ENCODE data around the gene CDK17.
"Not testable (repeated sequence)": the region's sequence is repeated elsewhere in the genome, so short reads cannot be mapped to it uniquely, and the experiment has no call there.

Gene CDK17

DNA sequence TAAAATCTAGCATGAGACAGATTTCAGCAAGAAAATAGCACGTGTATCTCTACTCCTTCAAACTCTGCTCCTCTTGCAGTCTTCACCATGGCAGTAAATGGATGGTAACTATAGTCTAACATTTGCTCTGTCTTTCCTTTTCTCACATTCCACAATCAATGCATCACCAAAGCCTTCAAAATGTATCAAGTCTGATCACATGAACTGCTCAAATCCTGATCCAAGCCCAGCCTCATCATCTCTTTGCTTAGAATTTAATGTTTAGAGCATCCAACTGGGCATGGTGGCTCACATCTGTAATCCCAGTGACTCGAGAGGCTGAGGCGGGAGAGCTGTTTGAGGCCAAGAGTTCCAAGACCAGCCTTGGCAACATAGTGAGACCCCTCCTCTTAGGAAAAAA is 45.9 kb downstream of the CDK17 start:
- peaks cover 5% of the 10 kb centered on the region for H3K4me1 ChIP-seq (ENCODE audit: insufficient read depth, low read length)
- H3K27me3 ChIP-seq (ENCODE audit: insufficient read depth, low read length) = no peaks in the 10 kb centered on the region
- no peak overlapping the region for H2AFZ ChIP-seq (ENCODE audit: low read depth, low read length)
- H3K9me3 ChIP-seq (ENCODE audit: low read length) = no peaks in the 10 kb centered on the region
- no peak overlapping the region for H3K4me3 ChIP-seq (ENCODE audit: low read length)
- H3K36me3 ChIP-seq (ENCODE audit: insufficient read depth, low read length) = no peaks in the 10 kb centered on the region

DNA sequence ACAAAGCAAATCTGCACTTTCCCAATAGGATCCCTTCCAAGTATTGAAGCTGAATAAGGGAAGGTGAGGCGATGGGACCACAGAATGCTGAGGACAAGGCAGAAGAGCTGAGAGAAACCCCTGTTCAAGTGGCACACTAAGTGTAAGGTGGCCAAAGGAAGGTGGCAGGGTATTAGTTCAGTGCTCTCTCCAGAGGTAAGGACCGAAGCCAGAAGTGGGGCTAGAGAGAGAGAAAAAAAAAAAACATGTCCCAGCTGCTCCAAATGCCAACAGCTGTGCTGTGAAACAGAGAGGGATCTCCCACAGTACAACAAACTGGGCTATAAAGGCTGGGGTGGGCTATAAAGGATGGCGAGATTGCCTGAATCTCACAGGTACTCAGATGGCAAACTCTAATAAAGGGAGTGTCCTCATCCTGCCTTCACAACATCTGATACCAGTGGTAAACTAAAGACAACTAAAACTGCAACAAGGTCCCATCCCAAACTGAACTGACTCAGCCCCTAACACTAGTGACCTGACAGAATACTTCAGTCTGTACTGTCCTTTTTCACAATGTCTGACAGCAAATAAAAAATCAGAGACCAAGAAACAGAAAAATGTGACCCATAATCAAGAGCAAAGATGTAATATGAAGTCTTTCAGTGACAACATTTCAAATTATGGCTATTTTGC is 47.9 kb downstream of the CDK17 start:
- H3K36me3 ChIP-seq (ENCODE audit: insufficient read depth, low read length) = no peaks in the 10 kb centered on the region
- H3K4me1 ChIP-seq (ENCODE audit: insufficient read depth, low read length) = peaks cover 5% of the 10 kb centered on the region
- no peaks in the 10 kb centered on the region for H3K9me3 ChIP-seq (ENCODE audit: low read length)
- no peak overlapping the region for H3K4me3 ChIP-seq (ENCODE audit: low read length)
- no peaks in the 10 kb centered on the region for H3K27me3 ChIP-seq (ENCODE audit: insufficient read depth, low read length)
- H2AFZ ChIP-seq (ENCODE audit: low read depth, low read length) = no peak overlapping the region

DNA sequence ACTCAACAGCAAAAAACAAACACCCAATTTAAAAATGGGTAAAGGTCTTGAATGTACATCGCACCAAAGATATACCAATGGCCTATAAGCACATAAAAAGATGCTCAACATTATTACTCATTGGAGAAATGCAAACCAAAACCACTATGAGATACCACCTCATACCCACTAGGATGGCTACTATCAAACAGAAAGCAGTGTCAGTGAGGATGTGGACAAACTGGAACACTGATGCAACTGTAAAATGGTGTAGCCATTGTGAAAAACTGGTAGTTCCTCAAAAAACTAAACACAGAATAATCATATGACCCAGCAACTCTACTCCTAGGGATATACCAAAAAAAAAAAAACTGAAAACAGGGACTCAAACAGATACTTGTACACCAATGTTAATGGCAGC is 49.3 kb downstream of the CDK17 start:
- no peaks in the 10 kb centered on the region for H3K9me3 ChIP-seq (ENCODE audit: low read length)
- no peaks in the 10 kb centered on the region for H3K36me3 ChIP-seq (ENCODE audit: insufficient read depth, low read length)
- H3K27me3 ChIP-seq (ENCODE audit: insufficient read depth, low read length) = no peaks in the 10 kb centered on the region
- H2AFZ ChIP-seq (ENCODE audit: low read depth, low read length) = no peak overlapping the region
- peaks cover 5% of the 10 kb centered on the region for H3K4me1 ChIP-seq (ENCODE audit: insufficient read depth, low read length)
- H3K4me3 ChIP-seq (ENCODE audit: low read length) = no peak overlapping the region

DNA sequence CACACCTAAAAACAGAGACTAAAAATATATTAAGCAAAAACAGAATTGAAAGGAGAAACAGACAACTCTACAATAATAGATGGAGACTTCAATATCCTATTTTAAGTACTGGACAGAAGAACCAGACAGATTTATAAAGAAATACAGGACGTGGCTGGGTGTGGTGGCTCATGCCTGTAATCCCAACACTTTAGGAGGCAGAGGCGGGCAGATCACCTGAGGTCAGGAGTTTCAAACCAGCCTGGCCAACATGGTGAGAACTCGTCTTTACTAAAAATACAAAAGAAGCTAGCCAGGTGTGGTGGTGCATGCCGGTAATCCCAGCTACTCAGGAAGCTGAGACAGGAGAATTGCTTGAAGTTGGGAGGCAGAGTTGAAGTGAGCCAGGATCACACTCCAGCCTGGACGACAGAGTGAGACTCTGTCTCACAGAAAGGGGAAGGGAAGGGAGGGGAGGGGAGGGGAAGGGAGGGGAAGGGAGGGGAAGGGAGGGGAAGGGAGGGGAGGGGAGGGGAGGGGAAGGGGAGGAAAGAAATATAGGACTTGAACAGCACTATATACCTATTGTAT is 53.0 kb downstream of the CDK17 start:
- Histone ChIP-seq H3K4me1 (ENCODE audit: insufficient read depth, low read length) (no peaks in the 10 kb centered on the region), H3K9me3 (ENCODE audit: low read length) (peaks cover 7% of the 10 kb centered on the region), H3K4me3 (ENCODE audit: low read length) (no peak overlapping the region), H3K36me3 (ENCODE audit: insufficient read depth, low read length) (no peaks in the 10 kb centered on the region), H2AFZ (ENCODE audit: low read depth, low read length) (no peak overlapping the region), H3K27me3 (ENCODE audit: insufficient read depth, low read length) (no peaks in the 10 kb centered on the region)

DNA sequence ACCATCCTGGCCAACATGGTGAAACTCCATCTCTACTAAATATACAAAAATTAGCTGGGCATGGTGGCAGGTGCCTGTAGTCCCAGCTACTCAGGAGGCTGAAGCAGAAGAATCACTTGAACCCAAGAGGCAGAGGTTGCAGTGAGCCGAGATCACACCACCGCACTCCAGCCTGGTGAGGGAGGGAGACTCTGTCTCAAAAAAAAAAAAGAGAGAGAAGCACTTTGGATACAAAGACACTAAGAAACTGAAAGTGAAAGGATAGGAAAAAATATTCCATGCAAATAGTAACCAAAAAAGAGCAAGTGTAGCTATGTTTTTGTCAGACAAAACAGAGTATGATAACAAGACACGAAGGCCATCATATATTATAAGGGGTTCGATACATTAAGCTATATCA is 53.5 kb downstream of the CDK17 start:
- not testable (repeated sequence) for H3K27me3 ChIP-seq (ENCODE audit: insufficient read depth, low read length); H3K4me1 ChIP-seq (ENCODE audit: insufficient read depth, low read length)

DNA sequence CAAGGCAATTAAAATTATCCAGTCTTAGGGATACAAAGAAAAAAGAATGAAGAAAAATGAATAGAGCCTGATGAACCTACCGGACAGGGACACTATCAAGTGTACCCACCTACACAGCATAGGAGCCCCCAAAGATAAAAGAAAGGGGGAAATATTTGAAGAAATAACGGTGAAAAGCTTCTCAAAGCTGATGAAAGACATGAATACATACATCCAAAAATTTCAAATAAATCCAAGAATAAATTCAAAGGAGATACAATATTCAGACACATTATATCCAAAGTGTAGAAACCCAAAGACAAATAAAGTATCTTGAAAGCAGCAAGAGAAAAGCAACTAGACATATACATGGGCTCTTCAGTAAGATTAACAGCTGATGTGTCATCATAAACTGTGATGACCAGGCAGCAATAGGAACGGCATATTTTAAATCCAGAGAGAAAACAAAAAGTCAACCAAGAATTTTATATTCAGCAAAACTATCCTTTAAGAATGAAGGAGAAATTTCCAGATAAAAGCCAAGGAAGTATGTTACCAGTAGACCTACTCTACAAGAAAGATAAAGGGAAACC is 56.0 kb downstream of the CDK17 start:
- Histone ChIP-seq H3K9me3 (ENCODE audit: low read length) (peaks cover 7% of the 10 kb centered on the region), H3K4me3 (ENCODE audit: low read length) (no peak overlapping the region), H3K36me3 (ENCODE audit: insufficient read depth, low read length) (no peaks in the 10 kb centered on the region), H3K4me1 (ENCODE audit: insufficient read depth, low read length) (no peaks in the 10 kb centered on the region), H3K27me3 (ENCODE audit: insufficient read depth, low read length) (no peaks in the 10 kb centered on the region), H2AFZ (ENCODE audit: low read depth, low read length) (no peak overlapping the region)

More for the DNA sequence above, 53.5 kb downstream of the CDK17 start:
- not testable (repeated sequence) for H3K36me3 ChIP-seq (ENCODE audit: insufficient read depth, low read length); H3K9me3 ChIP-seq (ENCODE audit: low read length); H3K4me3 ChIP-seq (ENCODE audit: low read length); H2AFZ ChIP-seq (ENCODE audit: low read depth, low read length)

DNA sequence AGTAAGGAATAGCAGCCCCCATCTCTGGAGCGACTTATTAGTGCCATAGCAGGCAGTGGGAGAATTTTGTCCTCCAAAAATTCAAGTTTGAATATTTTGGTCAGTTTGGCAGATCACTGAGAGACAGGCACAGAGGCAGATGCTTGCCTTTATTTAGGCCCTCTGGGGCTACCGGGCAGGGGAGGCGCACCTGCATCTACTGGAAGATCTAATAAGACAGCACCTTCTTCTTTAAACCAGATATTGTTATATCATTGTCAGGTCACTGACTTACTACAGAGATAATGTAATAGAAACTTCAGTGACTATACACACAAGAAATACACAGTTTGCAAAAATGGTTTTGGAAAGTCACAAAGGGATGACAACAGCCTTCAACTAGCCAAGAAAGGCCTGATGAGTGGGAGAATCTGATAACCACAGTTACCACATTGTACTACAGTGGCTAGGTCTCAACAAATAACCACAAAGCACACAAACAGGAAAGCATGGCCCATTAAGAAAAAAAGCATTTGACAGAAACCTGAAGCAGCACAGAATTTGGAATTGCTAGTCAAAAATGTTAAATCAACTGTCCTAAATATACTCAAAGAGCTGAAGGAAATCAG is 56.8 kb downstream of the CDK17 start:
- Histone ChIP-seq H3K36me3 (ENCODE audit: insufficient read depth, low read length) (no peaks in the 10 kb centered on the region), H3K4me1 (ENCODE audit: insufficient read depth, low read length) (peaks cover 4% of the 10 kb centered on the region), H3K4me3 (ENCODE audit: low read length) (no peak overlapping the region), H2AFZ (ENCODE audit: low read depth, low read length) (no peak overlapping the region), H3K9me3 (ENCODE audit: low read length) (peaks cover 7% of the 10 kb centered on the region), H3K27me3 (ENCODE audit: insufficient read depth, low read length) (no peaks in the 10 kb centered on the region)

DNA sequence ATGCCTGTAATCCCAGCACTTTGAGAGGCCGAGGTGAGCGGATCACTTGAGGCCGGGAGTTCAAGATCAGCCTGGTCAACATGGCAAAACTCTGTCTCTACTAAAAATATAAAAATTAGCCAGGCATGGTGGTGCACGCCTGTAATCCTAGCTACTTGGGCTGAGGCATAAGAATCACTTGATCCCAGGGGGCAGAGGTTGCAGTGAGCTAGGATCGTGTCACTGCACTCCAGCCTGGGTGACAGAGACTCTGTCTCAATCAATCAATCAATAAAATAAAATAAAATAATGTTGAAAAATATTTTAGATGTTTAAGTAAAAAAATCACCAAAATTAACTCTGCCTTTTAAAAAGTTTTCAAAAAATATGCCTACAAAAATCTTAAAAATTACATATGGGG is 60.6 kb downstream of the CDK17 start:
- not testable (repeated sequence) for H3K4me1 ChIP-seq (ENCODE audit: insufficient read depth, low read length); H3K9me3 ChIP-seq (ENCODE audit: low read length); H3K36me3 ChIP-seq (ENCODE audit: insufficient read depth, low read length); H3K27me3 ChIP-seq (ENCODE audit: insufficient read depth, low read length); H2AFZ ChIP-seq (ENCODE audit: low read depth, low read length); H3K4me3 ChIP-seq (ENCODE audit: low read length)

DNA sequence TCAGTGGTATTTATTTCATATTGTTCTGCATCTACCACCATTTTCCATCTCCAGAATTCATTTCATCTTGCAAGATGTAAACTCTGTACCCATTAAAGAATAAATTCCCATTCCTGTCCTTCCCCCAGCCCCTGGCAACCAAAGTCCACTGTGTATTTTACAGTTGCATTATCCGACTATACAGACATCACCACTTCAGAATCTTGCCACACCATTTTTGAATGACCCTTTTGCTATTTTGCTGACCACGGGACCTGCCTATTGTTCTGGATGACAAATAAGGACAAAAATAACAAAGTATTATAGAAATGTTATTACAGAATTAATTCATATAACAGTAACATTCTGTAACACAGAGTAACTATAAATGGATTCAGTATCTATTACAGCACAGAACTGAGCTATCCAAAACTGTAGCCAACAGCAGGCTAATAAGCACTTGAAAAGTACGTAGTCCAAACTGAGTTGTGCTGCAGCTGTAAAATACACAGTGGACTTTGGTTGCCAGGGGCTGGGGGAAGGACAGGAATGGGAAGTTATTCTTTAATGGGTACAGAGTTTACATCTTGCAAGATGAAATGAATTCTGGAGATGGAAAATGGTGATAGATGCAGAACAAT is 61.3 kb downstream of the CDK17 start:
- H3K36me3 ChIP-seq (ENCODE audit: insufficient read depth, low read length) = no peaks in the 10 kb centered on the region
- H3K4me1 ChIP-seq (ENCODE audit: insufficient read depth, low read length) = peaks cover 4% of the 10 kb centered on the region
- H3K9me3 ChIP-seq (ENCODE audit: low read length) = peaks cover 8% of the 10 kb centered on the region
- no peak overlapping the region for H2AFZ ChIP-seq (ENCODE audit: low read depth, low read length)
- no peak overlapping the region for H3K4me3 ChIP-seq (ENCODE audit: low read length)
- no peaks in the 10 kb centered on the region for H3K27me3 ChIP-seq (ENCODE audit: insufficient read depth, low read length)

DNA sequence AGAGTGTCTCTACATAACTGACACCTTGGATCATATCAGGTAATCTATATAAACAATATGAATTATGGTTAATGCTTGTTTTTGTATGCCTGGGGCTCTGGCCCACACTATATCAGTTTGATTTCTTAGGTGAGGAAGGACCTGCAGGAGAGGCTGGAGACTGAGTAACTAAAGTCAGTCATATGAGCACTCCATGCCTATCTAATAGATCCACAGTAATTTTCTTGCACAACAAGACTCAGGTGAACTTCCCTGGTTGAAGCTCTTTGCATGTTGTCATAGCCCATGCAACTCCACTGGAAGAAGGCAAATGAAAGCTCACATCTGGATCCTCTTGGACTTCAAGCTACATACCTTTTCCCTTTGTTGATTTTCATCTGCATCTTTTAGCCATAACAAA is 62.3 kb downstream of the CDK17 start:
- Histone ChIP-seq H2AFZ (ENCODE audit: low read depth, low read length) (no peak overlapping the region), H3K4me1 (ENCODE audit: insufficient read depth, low read length) (peaks cover 4% of the 10 kb centered on the region), H3K9me3 (ENCODE audit: low read length) (peaks cover 7% of the 10 kb centered on the region), H3K4me3 (ENCODE audit: low read length) (no peak overlapping the region), H3K27me3 (ENCODE audit: insufficient read depth, low read length) (no peaks in the 10 kb centered on the region), H3K36me3 (ENCODE audit: insufficient read depth, low read length) (no peaks in the 10 kb centered on the region)

DNA sequence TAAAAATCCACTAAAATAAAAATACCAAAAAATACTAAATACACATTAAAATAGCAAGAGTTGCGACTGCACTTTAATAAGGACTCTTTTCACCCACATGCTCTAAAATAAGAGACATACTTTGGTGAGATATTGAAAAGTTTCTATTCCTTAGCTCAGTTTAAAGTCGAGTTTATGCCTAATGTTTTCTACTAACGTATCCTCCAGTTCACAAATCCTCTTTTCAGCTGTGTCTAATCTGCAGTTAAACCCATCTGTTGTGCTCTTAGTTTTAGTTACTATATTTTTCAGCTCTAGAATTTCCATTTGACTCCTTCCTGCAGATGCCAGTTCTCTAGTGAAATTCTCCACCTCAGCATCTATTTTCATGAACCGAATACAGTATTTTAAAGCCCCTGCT is 63.8 kb downstream of the CDK17 start:
- H2AFZ ChIP-seq (ENCODE audit: low read depth, low read length) = no peak overlapping the region
- no peaks in the 10 kb centered on the region for H3K27me3 ChIP-seq (ENCODE audit: insufficient read depth, low read length)
- H3K9me3 ChIP-seq (ENCODE audit: low read length) = peaks cover 7% of the 10 kb centered on the region
- H3K36me3 ChIP-seq (ENCODE audit: insufficient read depth, low read length) = peaks cover 4% of the 10 kb centered on the region
- H3K4me1 ChIP-seq (ENCODE audit: insufficient read depth, low read length) = peaks cover 4% of the 10 kb centered on the region
- H3K4me3 ChIP-seq (ENCODE audit: low read length) = no peak overlapping the region

DNA sequence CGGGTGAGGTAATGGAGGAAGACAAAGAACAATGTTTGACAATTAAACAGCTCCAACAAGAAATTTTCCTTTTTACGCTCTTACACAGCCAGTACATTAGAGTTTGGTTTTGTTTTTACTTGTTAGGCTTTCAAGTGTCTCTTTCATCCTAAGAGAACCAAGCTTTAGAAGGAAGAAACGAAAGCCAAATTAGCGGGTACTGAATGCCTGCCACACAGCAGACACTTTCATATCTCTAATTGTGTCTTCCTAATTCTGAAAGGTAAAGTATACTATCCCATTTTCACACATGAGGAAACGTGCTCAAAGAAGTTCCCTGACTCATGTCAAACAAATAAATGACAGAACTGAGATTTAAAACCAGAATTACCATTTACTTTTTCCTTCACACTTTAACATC is 65.0 kb downstream of the CDK17 start:
- H3K27me3 ChIP-seq (ENCODE audit: insufficient read depth, low read length) = no peaks in the 10 kb centered on the region
- H3K4me3 ChIP-seq (ENCODE audit: low read length) = no peak overlapping the region
- peaks cover 9% of the 10 kb centered on the region for H3K36me3 ChIP-seq (ENCODE audit: insufficient read depth, low read length)
- peaks cover 7% of the 10 kb centered on the region for H3K9me3 ChIP-seq (ENCODE audit: low read length)
- H2AFZ ChIP-seq (ENCODE audit: low read depth, low read length) = no peak overlapping the region
- H3K4me1 ChIP-seq (ENCODE audit: insufficient read depth, low read length) = peaks cover 4% of the 10 kb centered on the region

DNA sequence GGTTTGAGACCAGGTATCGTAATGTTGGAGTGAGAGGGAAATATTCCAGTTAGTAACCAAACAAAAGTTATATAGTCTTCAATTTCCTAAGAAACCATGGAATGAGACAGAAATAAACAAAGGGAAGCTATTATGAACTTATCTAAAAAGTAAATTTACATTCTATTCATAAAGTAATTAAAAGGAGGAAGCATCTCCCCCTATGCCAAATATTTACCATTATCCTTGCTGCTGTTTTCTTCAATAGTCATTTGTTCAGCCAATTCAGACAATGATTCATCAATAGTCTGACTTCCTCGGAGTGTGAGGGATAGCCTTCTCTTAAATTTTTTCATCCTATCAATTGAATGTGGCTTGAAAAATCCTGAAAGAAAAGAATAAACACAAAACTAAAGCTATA is 65.7 kb downstream of the CDK17 start:
- peaks cover 12% of the 10 kb centered on the region for H3K36me3 ChIP-seq (ENCODE audit: insufficient read depth, low read length)
- H3K4me1 ChIP-seq (ENCODE audit: insufficient read depth, low read length) = peaks cover 4% of the 10 kb centered on the region
- no peak overlapping the region for H3K4me3 ChIP-seq (ENCODE audit: low read length)
- H3K9me3 ChIP-seq (ENCODE audit: low read length) = peaks cover 7% of the 10 kb centered on the region
- H3K27me3 ChIP-seq (ENCODE audit: insufficient read depth, low read length) = no peaks in the 10 kb centered on the region
- H2AFZ ChIP-seq (ENCODE audit: low read depth, low read length) = no peak overlapping the region
